ENCODE measurements around the gene STPG2. TPM values are rescaled to one million over a fixed set of nuclear protein-coding genes. Genes with fewer than 3 reads are reported as not detected.
A peak's percentile ranks its signal among the peaks of the same experiment; 100 is the strongest.

Gene STPG2
- total RNA-seq, 1 donor from 2014 or later, result 0.99 TPM

GRCh38 chr4:98055800-98056501 is 87.3 kb downstream of the STPG2 start:
- no peaks in the 10 kb centered on the region for H3K4me1 ChIP-seq
- H3K9me3 ChIP-seq (ENCODE audit: low read depth), result no peaks in the 10 kb centered on the region
- H3F3A ChIP-seq (ENCODE audit: low read depth), result no peaks in the 10 kb centered on the region
- no peaks in the 10 kb centered on the region for H3K4me1 Mint-ChIP-seq
- H3K9me3 Mint-ChIP-seq, result peaks cover 3% of the 10 kb centered on the region
- H4K20me1 ChIP-seq (ENCODE audit: low read depth), result no peaks in the 10 kb centered on the region
- no peak overlapping the region for H3K27ac Mint-ChIP-seq
- H3K4me3 Mint-ChIP-seq, result no peak overlapping the region
- no peak overlapping the region for H3K4me2 ChIP-seq
- no peak overlapping the region for H3K27ac ChIP-seq
- DNase-seq (ENCODE audit: low spot score), result no peak
- H2AFZ ChIP-seq (replicated peaks), result no peak overlapping the region
- H3K36me3 Mint-ChIP-seq, result no peaks in the 10 kb centered on the region
- no peaks in the 10 kb centered on the region for H3K27me3 ChIP-seq
- peaks cover 2% of the 10 kb centered on the region for H3K27me3 Mint-ChIP-seq (ENCODE audit: insufficient read depth, low read depth)
- no peaks in the 10 kb centered on the region for H3K36me3 ChIP-seq
- H3K79me2 ChIP-seq (ENCODE audit: low read depth), result no peaks in the 10 kb centered on the region
- H3K4me3 ChIP-seq, result no peak overlapping the region
- H3K9ac ChIP-seq, result no peak overlapping the region
- TF ChIP-seq CTCF (IDR thresholded peaks at IDR 0.05) (no peak), EZH2phosphoT487 (IDR thresholded peaks at IDR 0.05) (no peak), EZH2 (IDR thresholded peaks at IDR 0.05) (no peak)

- no peak overlapping the region for H3K27ac Mint-ChIP-seq
- H3K36me3 Mint-ChIP-seq, result no peaks in the 10 kb centered on the region
- H3K9me3 ChIP-seq (ENCODE audit: low read depth), result no peaks in the 10 kb centered on the region
- no peak overlapping the region for H3K4me2 ChIP-seq
- TF ChIP-seq EZH2 (IDR thresholded peaks at IDR 0.05), result no peak
- no peak for TF ChIP-seq CTCF (IDR thresholded peaks at IDR 0.05)
- TF ChIP-seq EZH2phosphoT487 (IDR thresholded peaks at IDR 0.05), result no peak
- no peak overlapping the region for H2AFZ ChIP-seq (replicated peaks)
- peak; percentile 13 for DNase-seq (ENCODE audit: low spot score)
- no peaks in the 10 kb centered on the region for H3K27me3 Mint-ChIP-seq (ENCODE audit: insufficient read depth, low read depth)
- H3K4me1 Mint-ChIP-seq, result no peaks in the 10 kb centered on the region
- no peaks in the 10 kb centered on the region for H3F3A ChIP-seq (ENCODE audit: low read depth)
- H3K4me3 Mint-ChIP-seq, result no peak overlapping the region
- H4K20me1 ChIP-seq (ENCODE audit: low read depth), result no peaks in the 10 kb centered on the region
- no peaks in the 10 kb centered on the region for H3K27me3 ChIP-seq
- H3K9ac ChIP-seq, result no peak overlapping the region
- no peak overlapping the region for H3K27ac ChIP-seq
- H3K9me3 Mint-ChIP-seq, result no peaks in the 10 kb centered on the region
- no peaks in the 10 kb centered on the region for H3K36me3 ChIP-seq
- no peaks in the 10 kb centered on the region for H3K79me2 ChIP-seq (ENCODE audit: low read depth)
- no peak overlapping the region for H3K4me3 ChIP-seq
- H3K4me1 ChIP-seq, result no peaks in the 10 kb centered on the region
These were observed 96.6 kb downstream of the STPG2 start for GRCh38 chr4:98046665-98047064.

GRCh38 chr4:98030059-98030458 is 113.2 kb downstream of the STPG2 start:
- Histone ChIP-seq H3K4me1 (no peaks in the 10 kb centered on the region), H3K9ac (no peak overlapping the region), H3K4me2 (no peak overlapping the region), H3K9me3 (ENCODE audit: low read depth) (no peaks in the 10 kb centered on the region), H3K27ac (no peak overlapping the region), H3K36me3 (no peaks in the 10 kb centered on the region), H3K79me2 (ENCODE audit: low read depth) (no peaks in the 10 kb centered on the region), H2AFZ (replicated peaks) (no peak overlapping the region), H3K27me3 (no peaks in the 10 kb centered on the region), H3F3A (ENCODE audit: low read depth) (no peaks in the 10 kb centered on the region), H4K20me1 (ENCODE audit: low read depth) (no peaks in the 10 kb centered on the region), H3K4me3 (no peak overlapping the region)
- Mint-ChIP-seq H3K36me3 (no peaks in the 10 kb centered on the region), H3K27ac (no peak overlapping the region), H3K4me3 (no peak overlapping the region), H3K27me3 (ENCODE audit: insufficient read depth, low read depth) (peaks cover 4% of the 10 kb centered on the region), H3K9me3 (peaks cover 3% of the 10 kb centered on the region), H3K4me1 (no peaks in the 10 kb centered on the region)
- TF ChIP-seq EZH2 (IDR thresholded peaks at IDR 0.05), result no peak
- no peak for TF ChIP-seq EZH2phosphoT487 (IDR thresholded peaks at IDR 0.05)
- no peak for TF ChIP-seq CTCF (IDR thresholded peaks at IDR 0.05)
- no peak for DNase-seq (ENCODE audit: low spot score)
